Caco-2 (cell line): ENCODE measurements around the gene CDON. TPM values are rescaled to one million over a fixed set of nuclear protein-coding genes. Genes with fewer than 3 reads are reported as not detected.

Experiments used
- BruUV-seq: library from RNA; stranded (reverse); fragments of 400-500 nt; replicated peaks from 2 replicates; lab custom pipeline; 2021; lab: Mats Ljungman, UMichigan
- CTCF ChIA-PET: fragments of 300-600 bp; sonication (Branson Sonifier 250); formaldehyde crosslinking; loops from one replicate; lab custom pipeline; 2022; ENCODE audit warnings: antibody characterized with exemption; lab: Charles Lee
- POLR2A ChIA-PET: fragments of 300-600 bp; sonication (Branson Sonifier 250); formaldehyde crosslinking; loops from one replicate; lab custom pipeline; 2022; ENCODE audit warnings: antibody characterized with exemption; lab: Charles Lee
- DNase-seq, 2 experiments: peaks; one replicate each; pipeline versions ENCODE4 v3.0.0 to v3.0.0-alpha.2; 2020 to 2022
- H3K27me3 ChIP-seq: replicated peaks from 2 replicates; pipeline ENCODE4 v1.6.0; 2011; ENCODE audit warnings: low read length; ENCODE audit not compliant: control insufficient read depth, insufficient read depth
- H3K36me3 ChIP-seq: 2 replicates; pipeline ENCODE4 v1.5.1; 2011; ENCODE audit warnings: low read length; ENCODE audit not compliant: control insufficient read depth, insufficient read depth
- H3K4me1 ChIP-seq: fragments of 250-450 bp; sonication (Bioruptor Pico); 2 replicates; pipeline ENCODE4 v1.5.1; 2020; ENCODE audit warnings: mild to moderate bottlenecking
- H3K4me3 ChIP-seq: 2 replicates; pipeline ENCODE4 v1.5.1; 2011; ENCODE audit warnings: low read depth, mild to moderate bottlenecking, control low read depth, low read length
- H3K9me3 ChIP-seq: fragments of 250-450 bp; sonication (Bioruptor Pico); 2 replicates; pipeline ENCODE4 v1.5.1; 2020; ENCODE audit warnings: mild to moderate bottlenecking, moderate library complexity
- H3K27ac Mint-ChIP-seq: one replicate; pipeline ENCODE4 v1.8.0; 2022; ENCODE audit warnings: mixed read lengths; ENCODE audit not compliant: unreplicated experiment
- H3K27me3 Mint-ChIP-seq: one replicate; pipeline ENCODE4 v1.8.0; 2022; ENCODE audit warnings: mixed read lengths; ENCODE audit not compliant: insufficient read depth, unreplicated experiment
- H3K36me3 Mint-ChIP-seq: one replicate; pipeline ENCODE4 v1.8.0; 2022; ENCODE audit warnings: mild to moderate bottlenecking, mixed read lengths; ENCODE audit not compliant: insufficient read depth, unreplicated experiment
- H3K4me1 Mint-ChIP-seq: one replicate; pipeline ENCODE4 v1.8.0; 2022; ENCODE audit warnings: low read depth, mixed read lengths; ENCODE audit not compliant: unreplicated experiment
- H3K4me3 Mint-ChIP-seq: one replicate; pipeline ENCODE4 v1.8.0; 2022; ENCODE audit warnings: mild to moderate bottlenecking, moderate library complexity, mixed read lengths; ENCODE audit not compliant: unreplicated experiment
- H3K9me3 Mint-ChIP-seq: one replicate; pipeline ENCODE4 v1.8.0; 2022; ENCODE audit warnings: mixed read lengths; ENCODE audit not compliant: unreplicated experiment
- CTCF ChIP-seq, 2 experiments: fragments of 200-600 bp in 1 of 2; IDR thresholded peaks; 1 replicate in 1 of 2; 2 replicates in 1 of 2; pipeline versions ENCODE4 v1.5.1 to v1.8.0; 2011 to 2022; ENCODE audit warnings: antibody characterized with exemption in 1 of 2, control low read depth in 1 of 2, inconsistent platforms in 1 of 2, low read depth in 1 of 2, low read length in 1 of 2, mild to moderate bottlenecking in 1 of 2, moderate library complexity in 1 of 2; ENCODE audit not compliant: insufficient read depth in 1 of 2, severe bottlenecking in 1 of 2, unreplicated experiment in 1 of 2
- intact Hi-C: fragments of 100-400 bp; cut with micrococcal nuclease; formaldehyde crosslinking; loops from one replicate; pipeline ENCODE4 v1.10.0; 2022; ENCODE audit not compliant: unreplicated experiment
- total RNA-seq: library from RNA; stranded (reverse); gene quantifications from 2 replicates; pipeline ENCODE4 v1.2.3, GENCODE V29; 2022

CDON gene
- total RNA-seq, 1 experiment from 2014 or later: 6.8 TPM

- no peaks in the 10 kb centered on the region for H3K27me3 ChIP-seq
- Mint-ChIP-seq H3K27ac (peak overlapping the region; percentile 100), H3K9me3 (peaks cover 8% of the 10 kb centered on the region), H3K4me3 (peak overlapping the region; percentile 95), H3K27me3 (peaks cover 15% of the 10 kb centered on the region), H3K4me1 (peaks cover 8% of the 10 kb centered on the region), H3K36me3 (peaks cover 16% of the 10 kb centered on the region)
- no peaks in the 10 kb centered on the region for H3K9me3 ChIP-seq
- ChIA-PET CTCF (interaction anchor here (0.7 kb wide), 1 partner anchor 164 kb away, joined by 4 read pairs; no protein-coding TSS in a partner anchor), POLR2A (interaction anchor here (0.5 kb wide), 1 partner anchor 96 kb away, joined by 3 read pairs; no protein-coding TSS in a partner anchor)
- H3K4me3 ChIP-seq: peak overlapping the region; percentile 89
- peaks cover 8% of the 10 kb centered on the region for H3K4me1 ChIP-seq
- no peak for TF ChIP-seq CTCF (IDR thresholded peaks at IDR 0.05; ENCODE audit: insufficient read depth in 1 of 2, low read depth in 1 of 2, low read length in 1 of 2, severe bottlenecking in 1 of 2, unreplicated experiment in 1 of 2)
- no TSS peak for BruUV-seq
- no peak for DNase-seq
- intact Hi-C loops: loop anchor here (2.0 to 5.0 kb wide), 2 partner anchors 149 to 205 kb away; partner anchors contain the start of genes FAM118B, FOXRED1, RPUSD4 and SRPRA
- no peaks in the 10 kb centered on the region for H3K36me3 ChIP-seq
Measured at GRCh38 chr11:126063507-126063852, 814 bp upstream of the CDON start.

GRCh38 chr11:126061707-126062678 is 673 bp downstream of the CDON start:
- H3K4me3 Mint-ChIP-seq: peak overlapping the region; percentile 95
- H3K27me3 Mint-ChIP-seq: peaks cover 14% of the 10 kb centered on the region
- H3K4me1 Mint-ChIP-seq: peaks cover 8% of the 10 kb centered on the region
- H3K4me1 ChIP-seq: peaks cover 8% of the 10 kb centered on the region
- no TSS peak for BruUV-seq
- H3K4me3 ChIP-seq: peak overlapping the region; percentile 89
- H3K36me3 ChIP-seq: no peaks in the 10 kb centered on the region
- intact Hi-C loops: loop anchor here (1.0 to 5.0 kb wide), 5 partner anchors 120 to 207 kb away; partner anchors contain the start of genes FAM118B, FOXRED1, RPUSD4 and SRPRA
- TF ChIP-seq CTCF (IDR thresholded peaks at IDR 0.05; ENCODE audit: insufficient read depth in 1 of 2, low read depth in 1 of 2, low read length in 1 of 2, severe bottlenecking in 1 of 2, unreplicated experiment in 1 of 2): peak; percentile 57 to 90
- H3K27ac Mint-ChIP-seq: peak overlapping the region; percentile 82
- peaks cover 8% of the 10 kb centered on the region for H3K9me3 Mint-ChIP-seq
- ChIA-PET POLR2A (interaction anchor here (0.6 kb wide), 1 partner anchor 106 kb away, joined by 3 read pairs; no protein-coding TSS in a partner anchor), CTCF (interaction anchor here (0.6 to 3.1 kb wide), 19 partner anchors 8 to 159 kb away, joined by 3 to 32 read pairs (median 3); partner anchors contain the start of gene PUS3)
- H3K9me3 ChIP-seq: no peaks in the 10 kb centered on the region
- peaks cover 16% of the 10 kb centered on the region for H3K36me3 Mint-ChIP-seq
- no peaks in the 10 kb centered on the region for H3K27me3 ChIP-seq
- peak; percentile 65 to 72 for DNase-seq

GRCh38 chr11:126060757-126061171 is 1.9 kb downstream of the CDON start:
- Mint-ChIP-seq H3K9me3 (peaks cover 8% of the 10 kb centered on the region), H3K27me3 (peaks cover 14% of the 10 kb centered on the region), H3K4me3 (no peak overlapping the region), H3K4me1 (peaks cover 8% of the 10 kb centered on the region), H3K27ac (no peak overlapping the region), H3K36me3 (peaks cover 16% of the 10 kb centered on the region)
- Histone ChIP-seq H3K4me3 (no peak overlapping the region), H3K9me3 (no peaks in the 10 kb centered on the region), H3K4me1 (peaks cover 8% of the 10 kb centered on the region), H3K27me3 (no peaks in the 10 kb centered on the region), H3K36me3 (no peaks in the 10 kb centered on the region)
- no peak for TF ChIP-seq CTCF (IDR thresholded peaks at IDR 0.05; ENCODE audit: insufficient read depth in 1 of 2, low read depth in 1 of 2, low read length in 1 of 2, severe bottlenecking in 1 of 2, unreplicated experiment in 1 of 2)
- BruUV-seq: no TSS peak
- intact Hi-C loops: loop anchor here (1.0 to 5.0 kb wide), 4 partner anchors 118 to 152 kb away; partner anchors contain the start of genes FAM118B and RPUSD4
- ChIA-PET POLR2A (no interaction called here), CTCF (interaction anchor here (3.1 kb wide), 1 partner anchor 119 kb away, joined by 32 read pairs; no protein-coding TSS in a partner anchor)
- no peak for DNase-seq
